ENCODE measurements around the gene AMFR.

The AMFR gene

DNA sequence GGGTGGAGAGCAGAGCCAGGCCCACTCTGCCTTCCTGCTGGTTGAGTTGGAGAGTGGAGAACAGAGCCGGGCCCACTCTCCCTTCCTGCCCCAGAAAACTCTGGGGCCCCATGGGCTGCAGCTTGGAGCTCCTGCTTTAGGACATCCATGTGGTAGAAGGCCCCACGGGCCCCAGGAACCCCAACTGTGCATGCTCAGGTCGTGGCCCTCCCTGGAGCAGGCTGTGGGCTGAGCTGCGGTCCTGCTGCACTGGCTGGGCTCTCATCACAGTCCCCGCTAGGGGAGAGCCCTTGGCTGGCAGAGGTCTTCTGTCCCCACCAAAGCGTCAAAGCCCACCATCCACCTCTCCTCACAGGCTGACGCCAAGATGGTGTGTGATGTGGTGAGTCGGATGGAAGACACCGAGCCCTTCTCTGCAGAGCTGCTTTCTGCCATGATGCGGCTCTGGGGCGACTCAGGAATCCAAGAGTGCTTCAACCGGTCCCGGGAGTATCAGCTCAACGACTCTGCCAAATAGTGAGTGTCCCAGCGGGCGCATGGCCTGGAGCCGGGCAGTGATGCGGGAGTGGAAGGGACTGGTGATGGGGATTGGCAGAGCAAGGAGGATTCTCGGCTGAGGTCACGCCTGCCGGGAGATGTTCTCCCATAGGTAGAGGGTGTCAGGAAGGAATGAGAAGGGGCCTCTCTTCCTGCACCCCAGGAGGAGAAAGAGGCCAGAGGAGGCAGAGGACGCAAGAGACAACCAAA lies 96.9 kb downstream of the AMFR start:
- no peak for DNase-seq

DNA sequence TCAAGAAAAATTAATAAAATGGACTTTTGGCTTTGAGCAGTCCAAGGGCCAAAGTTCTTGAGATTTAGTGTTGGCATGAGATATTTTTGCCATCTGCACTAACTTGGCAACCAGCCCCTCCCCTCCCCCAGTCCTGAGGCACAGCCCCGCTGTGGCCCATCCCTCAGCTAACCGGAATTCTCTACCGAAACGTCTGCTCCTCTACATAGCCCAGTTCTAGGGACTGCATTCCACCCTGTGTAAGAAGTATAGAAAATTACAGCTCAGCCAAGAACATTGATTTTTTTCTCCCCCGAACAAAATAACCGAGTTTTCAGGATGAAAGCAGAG lies 97.5 kb downstream of the AMFR start:
- DNase-seq: no peak

DNA sequence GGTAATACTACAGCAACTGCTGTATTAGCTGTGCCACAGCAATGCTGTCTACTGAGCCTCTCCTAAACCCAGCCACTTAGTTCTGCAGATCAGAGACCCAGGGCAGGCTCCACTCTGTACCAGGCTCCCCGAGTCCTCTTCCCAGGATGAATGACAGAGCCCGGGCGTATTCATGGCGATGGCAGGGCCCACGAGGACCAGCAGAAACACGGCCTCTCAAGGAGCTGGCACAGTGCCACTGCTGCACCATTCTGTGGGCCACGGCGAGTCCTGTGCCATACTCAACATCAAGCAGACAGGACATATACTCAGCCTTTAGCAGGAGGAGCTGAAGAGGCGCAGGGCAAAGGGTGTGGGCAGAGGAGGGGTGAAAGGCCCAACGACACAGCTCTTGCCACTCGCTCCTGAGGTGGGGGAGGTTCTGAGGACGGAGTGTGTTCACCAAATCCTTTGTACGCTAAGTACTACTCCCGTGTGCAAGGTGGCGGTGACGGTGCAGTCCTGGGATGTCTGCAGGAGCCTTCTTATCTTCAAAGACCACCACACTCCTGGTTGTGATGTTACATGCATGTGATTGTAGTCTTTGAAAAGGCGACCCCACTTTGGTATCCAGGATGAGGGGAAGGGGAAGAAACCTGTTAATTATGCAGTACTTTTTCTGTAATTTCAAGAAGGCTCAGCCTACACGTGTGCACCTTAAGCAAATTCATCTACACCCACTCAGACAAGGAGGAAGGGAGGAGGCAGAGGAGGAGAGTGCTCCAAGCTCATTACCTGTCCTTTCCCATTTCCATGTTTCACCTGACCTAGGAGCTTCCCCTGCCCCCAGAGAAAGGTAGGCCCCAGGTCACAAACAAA lies 98.0 kb downstream of the AMFR start:
- DNase-seq: no peak

DNA sequence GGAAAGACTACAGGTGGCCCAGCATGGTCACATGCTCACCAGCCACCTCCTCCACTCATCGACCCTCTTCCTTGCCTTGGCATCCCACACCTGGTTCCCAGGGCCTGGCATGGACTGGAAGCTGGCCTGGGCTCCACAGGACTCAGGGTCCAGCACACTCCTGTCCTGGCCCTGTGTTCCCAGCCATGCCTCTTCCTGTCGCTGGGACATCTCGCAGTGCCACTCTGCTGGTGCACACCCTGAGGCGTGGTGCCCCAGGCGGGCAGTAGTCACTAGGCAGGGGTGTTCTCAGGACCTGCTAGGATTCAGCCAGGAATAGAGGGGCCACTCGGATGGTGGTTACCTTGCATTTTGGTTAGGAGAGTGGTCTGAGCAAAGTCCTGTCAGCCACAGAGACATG lies 99.4 kb downstream of the AMFR start:
- no peak for DNase-seq

DNA sequence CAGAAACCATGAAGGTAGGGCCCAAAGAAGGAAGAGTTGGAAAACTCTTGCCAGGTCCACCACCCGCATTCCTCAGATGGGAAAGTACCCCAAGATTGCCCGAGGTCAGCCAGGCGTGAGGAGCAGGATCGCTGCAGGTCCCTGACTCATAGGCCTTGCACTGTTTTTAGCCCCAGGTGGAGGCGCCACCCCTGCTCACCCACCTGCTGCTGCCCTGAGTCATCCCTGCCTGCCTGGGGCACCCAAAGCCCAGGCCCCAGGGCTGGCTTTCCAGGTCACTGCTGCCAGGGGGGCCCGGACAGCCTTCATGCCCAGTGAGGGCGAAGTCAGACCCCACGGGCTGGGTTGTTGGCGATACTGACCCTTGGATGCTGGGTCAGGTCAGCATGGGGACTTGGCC lies 100.9 kb downstream of the AMFR start:
- DNase-seq: no peak

DNA sequence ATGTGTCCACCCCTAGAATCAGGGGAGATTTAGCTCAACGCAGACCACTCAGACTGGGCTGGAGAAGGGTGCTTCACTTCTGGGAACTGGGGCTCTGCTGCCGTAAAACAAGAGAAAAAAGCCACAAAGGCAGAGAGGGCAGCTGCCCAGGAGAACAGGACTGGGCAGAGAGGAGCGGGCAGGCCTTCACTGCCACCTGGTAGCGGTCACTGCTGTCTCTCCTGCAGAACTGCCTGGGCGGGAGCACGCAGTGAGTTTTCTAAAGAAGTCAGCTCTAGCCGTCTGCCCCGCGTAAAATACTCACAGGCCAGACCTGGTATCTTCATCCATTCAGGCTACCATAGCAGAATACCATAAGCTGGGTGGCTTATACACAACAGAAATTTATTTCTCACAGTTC lies 103.8 kb downstream of the AMFR start:
- DNase-seq: no peak

DNA sequence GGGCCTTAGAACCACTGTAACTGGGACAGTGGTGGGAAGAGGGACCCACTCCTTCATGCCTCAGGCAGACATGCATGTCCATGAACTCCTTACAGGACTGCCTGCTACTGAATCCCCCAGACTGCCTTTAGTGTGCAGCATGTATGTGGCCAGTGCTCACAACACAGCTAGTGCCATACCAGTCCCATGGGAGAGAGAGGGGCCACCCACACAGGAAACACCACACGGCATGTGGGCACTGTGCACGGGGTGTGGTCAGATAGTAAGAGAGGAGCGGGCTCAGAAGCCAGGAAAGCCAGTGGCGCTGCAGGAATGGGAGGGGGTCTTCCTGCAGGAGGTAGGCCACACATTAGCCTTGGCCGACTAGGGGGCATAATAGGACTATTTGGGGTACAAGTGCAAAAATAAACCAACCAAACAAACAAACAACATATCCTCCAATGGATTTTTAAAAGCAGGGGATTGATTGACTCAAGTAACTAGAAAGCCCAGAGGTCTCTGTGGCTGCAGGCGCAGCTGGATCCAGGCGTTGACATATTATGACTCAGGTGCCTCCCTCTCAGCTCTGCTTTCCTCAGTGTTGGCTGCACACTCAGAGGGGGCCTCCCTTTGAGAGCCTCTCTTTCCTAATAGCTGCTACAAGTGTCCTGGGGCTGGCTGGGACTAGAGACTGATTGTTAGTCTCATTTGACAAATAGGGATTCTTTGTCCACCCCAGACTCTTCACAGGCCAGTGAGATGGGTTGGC lies 104.4 kb downstream of the AMFR start:
- DNase-seq: no peak

DNA sequence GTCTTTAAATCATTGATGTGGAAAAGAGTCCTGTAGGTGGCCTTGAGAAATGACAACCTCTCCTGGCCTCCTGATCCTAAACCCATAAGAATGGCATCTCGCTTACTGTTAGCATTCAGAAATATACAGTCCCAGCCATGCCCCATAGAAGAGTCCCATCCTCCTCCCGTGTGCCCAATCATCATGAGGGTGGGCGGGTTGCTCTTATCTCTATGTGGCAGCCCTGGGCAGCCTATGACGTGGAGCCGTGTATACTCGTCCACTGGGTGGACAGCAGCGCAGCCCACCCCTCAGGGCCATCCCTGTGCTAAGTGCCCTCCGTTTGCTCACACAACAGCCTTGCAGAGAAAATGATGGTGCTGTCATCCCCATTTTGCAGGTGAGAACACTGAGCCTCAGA lies 105.3 kb downstream of the AMFR start:
- no peak for DNase-seq

DNA sequence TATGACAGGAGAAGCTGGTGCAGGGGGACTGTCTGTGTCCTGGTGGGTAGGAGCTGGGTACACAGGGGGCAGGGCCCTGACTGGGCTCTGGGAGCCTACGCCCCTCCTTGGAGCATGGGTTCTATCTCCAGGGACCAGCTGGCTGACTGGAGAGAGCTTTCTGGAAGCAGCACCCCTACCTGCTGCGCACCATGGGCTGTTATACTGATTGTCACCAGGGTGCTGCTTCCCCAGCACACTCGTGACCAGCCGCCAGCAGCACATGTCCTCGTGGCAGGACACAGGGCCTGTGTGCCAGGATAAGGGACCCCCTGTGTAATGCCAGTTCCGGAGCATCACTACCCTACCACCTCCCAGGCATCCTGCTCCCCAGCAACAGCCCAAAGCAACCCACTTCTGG lies 106.0 kb downstream of the AMFR start:
- DNase-seq: no peak

DNA sequence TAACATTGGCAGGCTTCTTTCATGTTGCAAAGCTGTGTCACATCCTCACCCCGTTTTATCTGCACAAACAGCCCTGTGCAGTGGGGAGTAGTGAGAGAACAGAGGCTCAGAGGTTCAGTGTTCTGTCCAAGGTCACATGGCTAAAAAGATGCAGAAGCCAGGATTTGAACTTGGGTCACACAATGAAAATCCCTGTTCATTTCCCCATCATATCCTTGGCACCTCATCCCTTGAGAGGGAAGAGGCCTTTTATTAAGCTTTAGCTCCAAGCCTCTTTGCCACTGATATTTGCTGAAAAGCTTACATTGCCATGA lies 106.6 kb downstream of the AMFR start:
- DNase-seq: no peak

DNA sequence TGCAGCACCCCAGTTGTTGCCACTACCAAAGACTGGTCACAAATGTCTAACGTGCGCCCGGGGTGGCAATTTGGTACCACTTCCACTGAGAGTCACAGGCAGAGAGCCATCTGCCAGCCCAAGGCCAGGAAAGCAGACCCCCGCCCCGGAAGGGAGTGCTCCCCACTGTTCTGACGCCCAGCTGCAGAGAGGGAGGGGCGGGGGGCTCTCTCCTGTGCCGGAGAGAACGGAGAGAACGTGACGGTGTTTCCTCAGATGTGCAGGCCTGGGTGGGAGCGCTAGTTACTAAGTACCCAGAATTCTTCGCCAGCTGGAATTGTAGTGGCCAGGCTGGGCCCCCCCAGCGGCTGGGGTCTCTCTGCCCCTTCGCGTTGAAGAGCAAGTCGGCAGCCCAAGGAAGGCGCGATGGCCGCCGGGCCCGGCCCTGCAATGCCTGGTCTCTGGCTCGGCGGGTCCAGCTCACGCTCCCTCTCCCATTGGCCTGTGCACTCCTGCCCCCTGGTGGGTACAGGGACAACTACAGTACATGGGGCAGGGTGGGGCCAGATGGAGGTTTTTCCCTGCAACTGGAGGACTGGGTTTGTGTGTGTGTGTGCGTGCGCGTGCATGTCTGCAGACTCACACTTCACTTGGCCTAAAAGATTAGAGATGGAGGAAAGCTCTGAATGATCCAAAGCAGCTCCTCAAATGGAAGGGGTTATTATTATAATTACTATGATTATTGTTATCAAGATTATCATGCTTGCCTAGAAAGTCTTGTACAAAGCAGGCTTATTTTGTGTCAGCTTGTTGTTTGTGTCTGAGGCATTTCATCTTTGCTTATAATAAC lies 107.1 kb downstream of the AMFR start:
- no peak for DNase-seq

DNA sequence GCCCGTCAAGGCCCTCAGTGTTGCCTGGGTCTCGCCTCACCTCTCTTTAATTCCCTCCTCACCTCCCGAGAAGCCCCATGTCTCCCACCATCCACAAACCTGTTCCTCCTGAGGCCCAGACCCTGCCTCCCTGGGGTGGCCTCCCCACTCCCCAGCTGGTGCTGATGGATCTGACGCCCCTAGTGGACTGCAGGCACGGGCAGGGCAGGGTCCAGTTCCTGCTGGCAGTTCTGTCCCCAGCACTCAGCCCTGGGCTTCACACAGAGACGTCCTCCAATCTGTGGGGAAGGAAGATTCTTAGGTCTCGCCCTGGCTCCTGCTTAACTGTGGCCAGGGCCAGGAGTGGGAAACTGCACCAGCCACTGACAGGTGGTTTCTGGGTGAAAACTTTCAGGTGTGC lies 108.8 kb downstream of the AMFR start:
- no peak for DNase-seq

DNA sequence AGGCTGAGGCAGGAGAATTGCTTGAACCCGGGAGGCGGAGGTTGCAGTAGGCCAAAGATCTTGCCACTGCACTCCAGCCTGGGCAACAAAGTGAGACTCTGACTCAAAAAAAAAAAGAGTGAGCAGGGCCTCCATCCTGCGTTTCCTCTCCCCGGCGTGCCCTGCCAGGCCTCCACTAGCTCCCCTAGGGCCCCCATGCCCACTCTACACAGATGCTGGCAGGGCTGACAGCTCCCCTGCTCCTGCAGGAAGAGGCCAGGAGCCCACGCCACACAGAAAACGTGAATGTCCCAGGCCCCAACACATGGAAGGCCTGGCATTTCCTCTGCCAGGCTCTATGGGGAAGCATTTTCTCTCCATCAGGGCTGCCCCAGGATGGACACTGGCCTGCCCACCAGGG lies 109.4 kb downstream of the AMFR start:
- no peak for DNase-seq

DNA sequence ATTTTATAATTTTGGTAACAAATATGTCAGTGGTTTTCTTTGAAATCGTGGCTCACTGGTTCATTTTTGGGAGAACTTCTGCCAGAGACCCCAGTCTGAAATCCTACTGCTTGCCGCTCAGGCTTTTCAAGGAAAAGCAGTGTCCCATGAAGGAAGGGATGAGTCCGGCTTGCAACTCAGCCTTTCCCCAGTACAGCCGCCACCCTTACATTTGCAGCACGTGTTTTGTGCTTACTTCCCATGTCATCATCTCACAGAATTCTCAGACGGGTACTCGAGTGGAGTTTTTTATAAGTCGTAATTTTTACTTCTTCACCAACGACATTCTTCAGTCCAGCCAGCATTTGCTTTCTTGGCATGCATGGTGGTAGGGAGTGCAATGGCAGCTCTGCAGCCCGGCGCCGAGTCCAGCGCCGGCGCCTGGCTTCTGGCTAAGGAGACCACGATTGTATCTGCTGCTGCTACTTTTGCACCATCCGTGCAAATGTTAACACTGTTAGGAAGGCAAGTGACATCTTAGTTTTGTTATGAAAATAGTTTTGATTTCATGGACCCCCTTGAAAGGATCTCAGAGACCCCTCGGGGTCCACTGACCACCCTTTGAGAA lies 111.0 kb downstream of the AMFR start:
- DNase-seq: no peak

DNA sequence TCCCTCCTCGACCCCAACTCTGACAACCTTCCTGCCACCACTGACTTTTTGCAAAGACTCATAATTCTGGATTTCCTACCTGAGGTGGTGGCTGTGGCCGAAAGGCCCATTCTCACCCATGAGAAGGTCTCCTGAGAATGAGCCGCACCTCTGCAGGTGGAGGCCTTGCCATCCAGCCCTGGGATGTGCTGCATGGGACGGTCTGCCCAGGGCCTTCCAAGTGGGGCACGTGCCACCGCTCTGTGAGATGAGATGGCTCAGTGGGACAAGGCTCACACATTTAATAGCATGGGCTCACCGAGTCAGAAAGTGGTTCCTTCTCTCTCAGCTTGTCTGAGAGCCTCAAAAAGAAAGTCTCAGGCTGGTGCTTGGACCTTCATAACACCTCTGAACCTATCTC lies 112.8 kb downstream of the AMFR start:
- no peak for DNase-seq

DNA sequence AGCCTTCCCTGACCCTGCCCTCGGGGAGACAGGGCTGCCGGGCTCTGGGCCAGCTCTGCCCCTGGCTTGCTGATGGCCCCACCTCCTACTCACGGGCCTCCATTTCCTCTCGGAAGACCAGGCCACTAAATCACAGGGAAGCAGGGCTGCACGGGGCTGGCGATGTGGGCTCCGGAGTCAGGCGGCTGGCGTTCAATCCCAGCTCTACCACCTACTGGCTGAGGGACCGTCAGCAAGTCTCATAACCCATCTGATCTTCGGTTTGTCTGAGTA lies 113.4 kb downstream of the AMFR start:
- DNase-seq: no peak

Data from NCI-H1417 treated with DMSO at 0.1 percent for 48 hours (cell line).